COLO668 (cell line): ENCODE data around the gene SPTBN4.

Experiments used
- DNase-seq: peaks from one replicate; lab custom pipeline; 2025; ENCODE audit not compliant: unreplicated experiment; lab: John Stamatoyannopoulos, UW

The SPTBN4 gene

GRCh38 chr19:40600570-40601133 lies 133.9 kb downstream of the SPTBN4 start:
- DNase-seq, result no peak

DNA sequence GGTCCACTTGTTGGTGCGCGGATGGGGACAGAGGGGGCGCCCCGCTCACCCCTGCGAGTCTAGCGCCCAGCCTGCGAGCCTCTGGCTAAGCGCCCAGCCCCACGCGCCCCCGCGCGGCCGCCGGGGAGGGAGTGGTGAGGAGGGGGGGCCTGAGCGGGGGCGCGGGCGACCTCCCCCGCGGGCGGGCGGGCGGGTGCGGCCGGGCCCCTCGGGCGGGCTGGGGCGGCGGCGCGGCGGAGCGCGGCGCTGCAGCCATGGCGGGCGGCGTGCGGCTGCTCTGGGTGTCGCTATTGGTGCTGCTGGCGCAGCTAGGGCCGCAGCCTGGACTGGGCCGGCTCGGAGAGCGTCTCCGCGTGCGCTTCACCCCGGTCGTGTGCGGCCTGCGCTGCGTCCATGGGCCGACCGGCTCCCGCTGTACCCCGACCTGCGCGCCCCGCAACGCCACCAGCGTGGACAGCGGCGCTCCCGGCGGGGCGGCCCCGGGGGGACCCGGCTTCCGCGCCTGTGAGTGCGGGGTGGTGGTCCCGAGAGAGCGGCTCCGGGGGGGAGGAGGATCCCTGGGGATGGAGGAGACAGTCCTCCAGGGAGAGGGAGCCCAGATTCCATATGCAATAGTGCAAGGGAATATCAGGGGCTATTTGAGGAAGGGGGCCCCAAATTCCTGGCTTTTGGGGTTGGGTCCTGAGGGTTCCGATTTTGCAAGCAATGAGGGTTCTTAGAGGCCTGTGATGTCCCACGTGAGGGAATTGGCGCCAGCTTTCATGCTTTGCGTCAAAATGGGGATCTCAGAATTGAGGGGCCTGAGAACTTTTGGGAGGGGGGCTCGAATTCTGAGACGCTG lies 134.6 kb downstream of the SPTBN4 start, which contains the start of gene LTBP4:
TSS of gene LTBP4 (plus strand) at position 236 of the 841 bp plus-strand sequence. CDS start at position 255, 19 bp downstream.
- peak; percentile 31 for DNase-seq

- DNase-seq, result no peak
Measured at GRCh38 chr19:40603071-40603388, 136.2 kb downstream of the SPTBN4 start.

DNA sequence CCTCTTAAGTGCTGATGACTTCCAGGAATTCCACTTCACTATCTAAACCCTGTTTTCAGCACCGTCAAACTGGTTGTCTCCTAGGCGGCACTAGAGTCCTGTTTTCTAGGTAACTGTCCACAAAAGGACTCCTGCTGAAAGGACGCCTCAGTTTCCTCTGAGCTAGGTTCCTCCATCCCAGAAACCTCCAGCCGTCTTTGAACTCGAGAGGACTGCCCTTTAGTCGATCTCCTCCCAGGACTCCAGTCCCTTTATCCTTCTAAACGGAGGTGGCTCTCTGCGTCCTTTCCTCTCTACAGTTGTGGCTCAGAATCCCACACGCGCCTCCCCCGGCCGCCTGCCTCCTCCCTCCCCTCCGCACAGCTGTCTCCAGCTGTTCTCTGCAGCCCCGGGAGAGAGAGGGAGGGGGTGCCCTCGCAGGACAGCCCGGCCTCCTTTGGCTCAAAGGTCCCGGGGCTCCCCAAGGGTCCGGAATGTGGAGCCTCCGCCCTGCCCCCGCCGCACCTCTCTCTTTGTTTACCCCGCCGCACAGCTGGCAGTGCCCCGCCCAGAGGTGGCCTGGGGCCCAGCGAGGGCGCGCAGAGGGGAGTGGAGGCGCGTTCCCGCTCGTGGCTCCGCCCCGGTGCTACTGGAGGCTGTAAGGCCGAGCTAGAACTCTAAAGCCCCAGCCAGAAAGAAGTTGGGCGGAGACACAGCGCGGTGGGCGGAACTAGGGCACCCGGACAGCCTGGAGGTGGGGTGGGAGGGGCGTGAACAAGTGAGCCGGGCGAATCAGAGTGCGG lies 136.8 kb downstream of the SPTBN4 start:
- DNase-seq, result peak; percentile 94

GRCh38 chr19:40604171-40604646 lies 137.4 kb downstream of the SPTBN4 start:
- DNase-seq, result no peak

- DNase-seq, result no peak
Measured at GRCh38 chr19:40604647-40605215, 137.9 kb downstream of the SPTBN4 start.

- peak; percentile 79 for DNase-seq
Measured at GRCh38 chr19:40605216-40605971, 138.6 kb downstream of the SPTBN4 start.

GRCh38 chr19:40607311-40608239 lies 140.8 kb downstream of the SPTBN4 start:
- DNase-seq, result no peak

GRCh38 chr19:40608240-40608621 lies 141.4 kb downstream of the SPTBN4 start:
- DNase-seq, result no peak

DNA sequence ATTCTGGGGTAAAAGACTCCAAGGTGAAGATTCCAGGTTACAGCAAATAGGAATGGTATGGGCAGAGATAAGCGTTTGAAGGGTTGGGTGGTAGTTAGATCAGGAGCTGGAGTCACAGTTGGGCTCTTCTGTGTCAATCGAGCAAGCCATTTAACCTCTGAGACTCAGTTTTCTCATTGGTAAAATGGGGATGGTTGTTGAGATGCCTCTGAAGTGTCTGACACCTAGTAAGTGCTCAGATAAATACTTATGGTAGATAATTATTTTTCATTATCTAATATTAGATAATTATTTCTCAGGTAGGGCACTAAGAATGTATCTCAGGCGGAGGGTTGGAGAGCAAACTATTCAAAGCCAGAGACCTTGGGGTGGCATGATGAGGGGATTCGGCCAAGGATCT lies 142.2 kb downstream of the SPTBN4 start:
- no peak for DNase-seq

GRCh38 chr19:40609561-40610395 lies 143.0 kb downstream of the SPTBN4 start:
- DNase-seq, result peak; percentile 74

- DNase-seq, result peak; percentile 76
Measured at GRCh38 chr19:40610396-40611064, 143.7 kb downstream of the SPTBN4 start.

DNA sequence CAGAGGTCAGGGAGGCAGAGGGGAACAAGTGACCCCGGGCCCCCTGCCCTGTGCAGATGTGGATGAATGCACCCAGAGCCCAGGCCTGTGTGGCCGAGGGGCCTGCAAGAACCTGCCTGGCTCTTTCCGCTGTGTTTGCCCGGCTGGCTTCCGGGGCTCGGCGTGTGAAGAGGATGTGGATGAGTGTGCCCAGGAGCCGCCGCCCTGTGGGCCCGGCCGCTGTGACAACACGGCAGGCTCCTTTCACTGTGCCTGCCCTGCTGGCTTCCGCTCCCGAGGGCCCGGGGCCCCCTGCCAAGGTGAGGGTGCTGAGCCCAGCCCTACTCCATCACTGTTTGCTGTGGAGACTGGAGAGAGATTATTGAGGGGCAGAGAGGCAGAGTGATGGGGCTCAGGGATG lies 144.3 kb downstream of the SPTBN4 start:
- peak; percentile 78 for DNase-seq

- no peak for DNase-seq
Measured at GRCh38 chr19:40611900-40612698, 145.3 kb downstream of the SPTBN4 start.

- DNase-seq, result peak; percentile 6
Measured at GRCh38 chr19:40612831-40613689, 146.3 kb downstream of the SPTBN4 start.
